OCI-LY3 (cell line): ENCODE results near the gene KIF2A.

ENCODE experiments used
- H2AFZ ChIP-seq: fragments of 200-600, 300-600 bp; shearing (Covaris generic); 2 replicates; pipeline ENCODE4 v1.6.0; 2014; ENCODE audit warnings: antibody characterized with exemption, low read depth, low read length
- H3K27ac ChIP-seq: fragments of 200-600, 300-600 bp; sonication (generic); 2 replicates; pipeline ENCODE4 v1.5.1; 2014; ENCODE audit warnings: mild to moderate bottlenecking, low read length, moderate library complexity, mixed read lengths
- H3K27me3 ChIP-seq: fragments of 200-600, 300-600 bp; sonication (generic); 2 replicates; pipeline ENCODE4 v1.6.1; 2014; ENCODE audit warnings: low read depth, low read length, mixed read lengths
- H3K36me3 ChIP-seq: fragments of 200-600, 300-600 bp; sonication (generic); replicated peaks from 2 replicates; pipeline ENCODE3; 2014; ENCODE audit warnings: low read depth, low read length, mixed read lengths
- H3K4me1 ChIP-seq: fragments of 300-600, 200-600 bp; sonication (generic); 2 replicates; pipeline ENCODE4 v1.6.1; 2014; ENCODE audit warnings: low read length, mixed read lengths
- H3K4me2 ChIP-seq: fragments of 200-600, 300-600 bp; sonication (generic); 2 replicates; pipeline ENCODE4 v1.6.1; 2014; ENCODE audit warnings: low read length, mixed read lengths
- H3K4me3 ChIP-seq: fragments of 300-600, 200-600 bp; sonication (generic); 2 replicates; pipeline ENCODE4 v1.5.1; 2014; ENCODE audit warnings: antibody characterized with exemption, mild to moderate bottlenecking, low read length, moderate library complexity
- H3K79me2 ChIP-seq: fragments of 300-600, 200-600 bp; shearing (Covaris generic); 2 replicates; pipeline ENCODE4 v1.6.1; 2014; ENCODE audit warnings: mild to moderate bottlenecking, low read length, mixed read lengths
- H3K9ac ChIP-seq: fragments of 300-600, 200-600 bp; shearing (Covaris generic); 2 replicates; pipeline ENCODE4 v1.6.0; 2014; ENCODE audit warnings: mild to moderate bottlenecking, low read length, moderate library complexity
- H3K9me3 ChIP-seq: fragments of 200-600, 300-600 bp; shearing (Covaris generic); 2 replicates; pipeline ENCODE4 v1.6.1; 2014; ENCODE audit warnings: low read length, mixed read lengths; ENCODE audit not compliant: insufficient read depth
- H4K20me1 ChIP-seq: fragments of 200-600, 300-600 bp; sonication (generic); 2 replicates; pipeline ENCODE4 v1.6.1; 2016; ENCODE audit warnings: low read length, mixed read lengths; ENCODE audit not compliant: insufficient read depth
- EZH2phosphoT487 ChIP-seq: fragments of 200-600 bp; shearing (Covaris generic); IDR thresholded peaks from 2 replicates; pipeline ENCODE4 v1.6.1; 2018; ENCODE audit warnings: antibody characterized with exemption, mixed run types, low read depth
- TF ChIP-seq, protein P1 (sequence below): fragments of 200-600, 300-600 bp; sonication (generic); IDR thresholded peaks from 2 replicates; pipeline ENCODE4 v1.5.1; 2014; ENCODE audit warnings: antibody characterized with exemption, low read length, low read depth

KIF2A gene

DNA sequence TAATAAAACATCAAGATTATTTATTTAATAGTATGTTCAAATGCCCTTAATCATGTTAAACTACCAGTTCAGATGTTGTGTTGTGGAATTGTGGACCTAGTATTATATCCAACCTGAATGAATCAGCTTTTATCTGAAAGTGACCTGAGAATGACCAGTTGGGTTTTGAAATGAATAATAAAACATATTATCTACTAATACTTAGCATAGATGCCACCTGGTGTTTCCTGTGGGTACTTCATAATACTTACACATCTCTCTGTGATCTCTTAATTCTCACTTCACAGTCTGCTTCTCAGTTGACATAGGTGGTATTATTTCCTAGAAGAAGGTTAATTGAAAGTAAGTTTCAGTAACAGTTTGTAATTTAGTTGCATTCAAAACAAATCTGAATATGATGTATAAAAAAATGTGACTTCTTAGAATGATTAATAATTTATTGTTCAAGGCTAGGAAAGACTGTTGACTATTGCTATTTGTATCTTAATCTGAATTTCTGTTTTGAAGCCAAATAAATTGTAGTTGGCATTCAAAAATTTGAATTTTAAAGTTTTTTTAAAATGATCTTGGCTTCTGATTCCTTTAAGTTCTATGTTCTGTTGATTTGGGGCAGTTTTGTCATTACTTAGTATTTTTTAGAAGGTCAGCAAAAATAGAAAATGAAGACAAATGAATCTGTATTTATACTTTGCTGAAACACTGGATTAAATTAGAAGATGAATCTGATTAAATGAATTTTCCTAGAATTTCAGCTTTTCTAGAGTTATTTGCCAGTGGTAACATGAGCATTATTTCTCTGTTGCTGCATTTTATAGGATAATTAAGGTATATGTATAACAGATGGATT is 48.2 kb downstream of the KIF2A start:
- H3K4me3 ChIP-seq = no peak overlapping the region
- no peak overlapping the region for H3K4me2 ChIP-seq
- no peaks in the 10 kb centered on the region for H3K9me3 ChIP-seq
- H3K36me3 ChIP-seq = peaks cover 11% of the 10 kb centered on the region
- H3K4me1 ChIP-seq = peaks cover 4% of the 10 kb centered on the region; the same call in 1 of the 2 replicates
- H3K27ac ChIP-seq = no peak overlapping the region
- no peaks in the 10 kb centered on the region for H3K27me3 ChIP-seq
- H3K9ac ChIP-seq = no peak overlapping the region
- no peak overlapping the region for H2AFZ ChIP-seq
- H3K79me2 ChIP-seq = no peaks in the 10 kb centered on the region
- TF ChIP-seq EZH2phosphoT487 = no peak
- TF ChIP-seq, protein P1, sequence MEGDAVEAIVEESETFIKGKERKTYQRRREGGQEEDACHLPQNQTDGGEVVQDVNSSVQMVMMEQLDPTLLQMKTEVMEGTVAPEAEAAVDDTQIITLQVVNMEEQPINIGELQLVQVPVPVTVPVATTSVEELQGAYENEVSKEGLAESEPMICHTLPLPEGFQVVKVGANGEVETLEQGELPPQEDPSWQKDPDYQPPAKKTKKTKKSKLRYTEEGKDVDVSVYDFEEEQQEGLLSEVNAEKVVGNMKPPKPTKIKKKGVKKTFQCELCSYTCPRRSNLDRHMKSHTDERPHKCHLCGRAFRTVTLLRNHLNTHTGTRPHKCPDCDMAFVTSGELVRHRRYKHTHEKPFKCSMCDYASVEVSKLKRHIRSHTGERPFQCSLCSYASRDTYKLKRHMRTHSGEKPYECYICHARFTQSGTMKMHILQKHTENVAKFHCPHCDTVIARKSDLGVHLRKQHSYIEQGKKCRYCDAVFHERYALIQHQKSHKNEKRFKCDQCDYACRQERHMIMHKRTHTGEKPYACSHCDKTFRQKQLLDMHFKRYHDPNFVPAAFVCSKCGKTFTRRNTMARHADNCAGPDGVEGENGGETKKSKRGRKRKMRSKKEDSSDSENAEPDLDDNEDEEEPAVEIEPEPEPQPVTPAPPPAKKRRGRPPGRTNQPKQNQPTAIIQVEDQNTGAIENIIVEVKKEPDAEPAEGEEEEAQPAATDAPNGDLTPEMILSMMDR = peak; percentile 63
- H4K20me1 ChIP-seq = no peaks in the 10 kb centered on the region

DNA sequence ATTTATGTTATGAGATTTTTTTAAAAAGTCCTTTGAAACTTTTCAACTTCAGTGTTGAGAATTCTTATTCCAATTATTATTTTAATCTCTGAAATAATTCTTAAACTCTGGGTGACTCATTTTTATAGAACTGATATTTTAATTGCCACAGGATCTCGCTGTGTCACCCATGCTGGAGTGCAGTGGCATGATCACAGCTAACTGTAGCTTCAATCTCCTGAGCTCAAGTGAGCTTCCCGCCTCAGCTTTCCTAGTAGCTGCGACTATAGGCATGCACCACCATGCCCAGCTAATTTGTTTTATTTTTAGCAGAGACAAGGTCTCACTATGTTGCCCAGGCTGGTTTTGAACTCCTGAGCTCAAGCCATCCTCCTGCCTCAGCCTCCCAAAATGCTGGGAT is 56.7 kb downstream of the KIF2A start:
- no peaks in the 10 kb centered on the region for H3K27me3 ChIP-seq
- no peaks in the 10 kb centered on the region for H3K4me1 ChIP-seq
- H3K4me2 ChIP-seq = no peak overlapping the region
- no peak overlapping the region for H3K4me3 ChIP-seq
- H4K20me1 ChIP-seq = no peaks in the 10 kb centered on the region
- no peaks in the 10 kb centered on the region for H3K79me2 ChIP-seq
- H3K27ac ChIP-seq = no peak overlapping the region
- H3K9ac ChIP-seq = no peak overlapping the region
- peaks cover 36% of the 10 kb centered on the region for H3K36me3 ChIP-seq
- no peaks in the 10 kb centered on the region for H3K9me3 ChIP-seq
- TF ChIP-seq, protein P1 = no peak
- no peak for TF ChIP-seq EZH2phosphoT487
- H2AFZ ChIP-seq = no peak overlapping the region

DNA sequence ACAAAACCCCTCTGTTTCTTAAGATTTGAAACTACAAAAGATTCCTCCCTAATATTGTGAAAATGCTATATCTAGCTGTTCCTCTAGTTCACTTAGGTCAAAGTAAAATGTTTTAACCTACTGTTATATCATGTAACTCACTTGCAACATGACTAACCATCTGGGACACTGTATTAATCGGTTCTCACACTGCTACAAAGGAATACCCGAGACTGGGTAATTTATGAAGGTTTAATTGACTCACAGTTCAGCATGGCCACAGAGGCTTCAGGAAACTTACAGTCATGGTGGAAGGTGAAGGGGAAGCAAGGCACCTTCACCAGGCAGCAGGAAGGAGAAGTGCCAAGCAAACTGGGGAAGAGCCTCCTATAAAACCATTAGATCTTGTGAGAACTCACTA is 63.0 kb downstream of the KIF2A start:
- TF ChIP-seq, protein P1 = no peak
- no peak for TF ChIP-seq EZH2phosphoT487
- Histone ChIP-seq H3K4me1 (no peaks in the 10 kb centered on the region), H3K27ac (no peak overlapping the region), H3K9ac (no peak overlapping the region), H3K79me2 (no peaks in the 10 kb centered on the region), H3K36me3 (peaks cover 27% of the 10 kb centered on the region), H3K27me3 (no peaks in the 10 kb centered on the region), H3K9me3 (no peaks in the 10 kb centered on the region), H3K4me2 (no peak overlapping the region), H2AFZ (no peak overlapping the region), H4K20me1 (no peaks in the 10 kb centered on the region), H3K4me3 (no peak overlapping the region)

DNA sequence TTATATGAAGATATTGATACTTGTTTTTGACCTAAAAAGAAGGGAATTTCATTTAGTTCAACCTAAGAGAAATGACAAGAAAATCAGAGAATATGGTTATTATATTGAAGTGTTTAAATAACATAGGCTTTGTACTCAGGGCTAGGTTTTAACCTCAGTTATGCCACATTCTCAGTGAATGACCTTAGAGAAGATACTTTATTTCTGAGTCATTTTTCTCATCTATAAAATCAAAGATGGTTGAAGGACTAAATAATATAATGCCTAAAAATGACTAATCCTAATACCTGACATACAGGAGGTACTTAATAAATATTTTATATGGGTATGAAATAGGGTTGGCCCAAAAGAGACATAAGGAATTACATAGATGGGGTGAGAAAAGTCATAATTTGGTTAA is 65.4 kb downstream of the KIF2A start:
- TF ChIP-seq EZH2phosphoT487 = no peak
- TF ChIP-seq, protein P1 = no peak
- H3K27me3 ChIP-seq = no peaks in the 10 kb centered on the region
- H3K36me3 ChIP-seq = peaks cover 15% of the 10 kb centered on the region
- H3K4me1 ChIP-seq = no peaks in the 10 kb centered on the region
- H3K9ac ChIP-seq = no peak overlapping the region
- no peaks in the 10 kb centered on the region for H3K79me2 ChIP-seq
- no peak overlapping the region for H3K27ac ChIP-seq
- no peaks in the 10 kb centered on the region for H3K9me3 ChIP-seq
- no peak overlapping the region for H3K4me3 ChIP-seq
- no peak overlapping the region for H2AFZ ChIP-seq
- no peak overlapping the region for H3K4me2 ChIP-seq
- no peaks in the 10 kb centered on the region for H4K20me1 ChIP-seq
